Calu3 (cell line): ENCODE data around the gene CACNA1C. TPM values are rescaled to one million over a fixed set of nuclear protein-coding genes. Genes with fewer than 3 reads are reported as not detected.

Source experiments
- BruUV-seq: library from RNA; stranded (reverse); fragments of 400-500 nt; replicated peaks from 2 replicates; lab custom pipeline; 2021; lab: Mats Ljungman, UMichigan
- CTCF ChIA-PET: fragments of 300-600 bp; sonication (Branson Sonifier 250); formaldehyde crosslinking; loops from one replicate; lab custom pipeline; 2022; ENCODE audit warnings: antibody characterized with exemption; lab: Charles Lee
- DNase-seq: peaks from one replicate; pipeline ENCODE4 v3.0.0; 2022
- H3K27ac Mint-ChIP-seq: one replicate; pipeline ENCODE4 v1.8.0; 2022; ENCODE audit warnings: mixed read lengths; ENCODE audit not compliant: unreplicated experiment
- H3K27me3 Mint-ChIP-seq: one replicate; pipeline ENCODE4 v1.8.0; 2022; ENCODE audit warnings: mixed read lengths; ENCODE audit not compliant: unreplicated experiment
- H3K36me3 Mint-ChIP-seq: one replicate; pipeline ENCODE4 v1.8.0; 2022; ENCODE audit warnings: mild to moderate bottlenecking, moderate library complexity, mixed read lengths; ENCODE audit not compliant: insufficient read depth, unreplicated experiment
- H3K4me1 Mint-ChIP-seq: one replicate; pipeline ENCODE4 v1.8.0; 2022; ENCODE audit warnings: mild to moderate bottlenecking, low read depth, mixed read lengths; ENCODE audit not compliant: unreplicated experiment
- H3K4me3 Mint-ChIP-seq: one replicate; pipeline ENCODE4 v1.8.0; 2022; ENCODE audit warnings: mild to moderate bottlenecking, low read depth, moderate library complexity, mixed read lengths; ENCODE audit not compliant: unreplicated experiment
- H3K9me3 Mint-ChIP-seq: one replicate; pipeline ENCODE4 v1.8.0; 2022; ENCODE audit warnings: low read depth, mixed read lengths; ENCODE audit not compliant: unreplicated experiment
- intact Hi-C: fragments of 100-400 bp; cut with micrococcal nuclease; formaldehyde crosslinking; loops from one replicate; pipeline ENCODE4 v1.10.0; 2022; ENCODE audit not compliant: unreplicated experiment
- total RNA-seq: library from RNA; stranded (reverse); gene quantifications from 2 replicates; pipeline ENCODE4 v1.2.3, GENCODE V29; 2022
- TF ChIP-seq, protein P1 (sequence below): fragments of 200-600 bp; IDR thresholded peaks from one replicate; pipeline ENCODE4 v1.8.0; 2022; ENCODE audit warnings: antibody characterized with exemption; ENCODE audit not compliant: unreplicated experiment

CACNA1C gene
- total RNA-seq, 1 experiment from 2014 or later = not detected

DNA sequence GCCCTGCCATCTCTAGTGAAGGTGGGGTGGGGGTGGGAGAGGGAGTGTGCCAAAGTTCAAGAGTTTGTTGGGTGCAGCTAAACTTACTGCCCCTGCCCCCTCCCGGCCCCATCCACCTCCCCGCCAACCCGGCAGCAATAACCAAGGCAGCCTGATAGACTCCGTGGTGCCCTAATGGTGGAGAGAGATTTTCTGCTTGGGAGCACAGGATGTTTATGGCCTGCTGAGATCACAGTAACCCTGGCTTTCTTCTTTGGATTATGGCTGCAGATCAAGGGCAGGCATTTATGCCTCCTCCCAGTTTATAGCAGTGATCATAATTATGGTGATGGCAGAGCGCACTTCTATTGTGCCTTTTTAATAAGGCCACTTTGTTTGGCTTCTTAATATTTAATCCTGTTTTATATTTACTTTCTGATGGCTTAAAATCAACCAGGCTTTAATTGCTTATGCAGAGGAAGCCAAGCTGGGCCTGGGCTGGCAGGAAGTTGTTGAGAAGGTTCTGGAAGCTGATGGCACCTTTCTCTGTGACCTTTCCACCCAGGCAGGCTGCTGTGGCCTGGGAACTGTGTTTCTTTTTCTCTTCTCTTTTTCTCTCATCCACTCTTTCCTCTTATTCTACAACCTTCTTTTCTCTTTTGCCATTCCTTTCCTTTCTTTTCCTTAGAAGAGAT lies 485.2 kb downstream of the CACNA1C start:
- DNase-seq = no peak
- BruUV-seq = no TSS peak
- Mint-ChIP-seq H3K4me3 (no peak overlapping the region), H3K27me3 (peaks cover 24% of the 10 kb centered on the region), H3K4me1 (no peaks in the 10 kb centered on the region), H3K27ac (no peak overlapping the region), H3K36me3 (no peaks in the 10 kb centered on the region), H3K9me3 (no peaks in the 10 kb centered on the region)
- CTCF ChIA-PET = no interaction called here
- intact Hi-C loops = no loop called here
- TF ChIP-seq, protein P1, sequence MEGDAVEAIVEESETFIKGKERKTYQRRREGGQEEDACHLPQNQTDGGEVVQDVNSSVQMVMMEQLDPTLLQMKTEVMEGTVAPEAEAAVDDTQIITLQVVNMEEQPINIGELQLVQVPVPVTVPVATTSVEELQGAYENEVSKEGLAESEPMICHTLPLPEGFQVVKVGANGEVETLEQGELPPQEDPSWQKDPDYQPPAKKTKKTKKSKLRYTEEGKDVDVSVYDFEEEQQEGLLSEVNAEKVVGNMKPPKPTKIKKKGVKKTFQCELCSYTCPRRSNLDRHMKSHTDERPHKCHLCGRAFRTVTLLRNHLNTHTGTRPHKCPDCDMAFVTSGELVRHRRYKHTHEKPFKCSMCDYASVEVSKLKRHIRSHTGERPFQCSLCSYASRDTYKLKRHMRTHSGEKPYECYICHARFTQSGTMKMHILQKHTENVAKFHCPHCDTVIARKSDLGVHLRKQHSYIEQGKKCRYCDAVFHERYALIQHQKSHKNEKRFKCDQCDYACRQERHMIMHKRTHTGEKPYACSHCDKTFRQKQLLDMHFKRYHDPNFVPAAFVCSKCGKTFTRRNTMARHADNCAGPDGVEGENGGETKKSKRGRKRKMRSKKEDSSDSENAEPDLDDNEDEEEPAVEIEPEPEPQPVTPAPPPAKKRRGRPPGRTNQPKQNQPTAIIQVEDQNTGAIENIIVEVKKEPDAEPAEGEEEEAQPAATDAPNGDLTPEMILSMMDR = no peak

GRCh38 chr12:2539938-2540337 lies 487.2 kb downstream of the CACNA1C start:
- no peaks in the 10 kb centered on the region for H3K4me1 Mint-ChIP-seq
- H3K27ac Mint-ChIP-seq = no peak overlapping the region

GRCh38 chr12:2540535-2540941 lies 487.8 kb downstream of the CACNA1C start:
- no peak for DNase-seq
- CTCF ChIA-PET = no interaction called here
- Mint-ChIP-seq H3K36me3 (no peaks in the 10 kb centered on the region), H3K27ac (no peak overlapping the region), H3K4me1 (no peaks in the 10 kb centered on the region), H3K27me3 (no peaks in the 10 kb centered on the region), H3K4me3 (no peak overlapping the region), H3K9me3 (no peaks in the 10 kb centered on the region)
- intact Hi-C loops = no loop called here
- BruUV-seq = no TSS peak
- TF ChIP-seq, protein P1 = no peak

More at GRCh38 chr12:2539938-2540337, 487.2 kb downstream of the CACNA1C start:
- TF ChIP-seq, protein P1 = no peak
- Mint-ChIP-seq H3K36me3 (no peaks in the 10 kb centered on the region), H3K9me3 (no peaks in the 10 kb centered on the region), H3K4me3 (no peak overlapping the region), H3K27me3 (peaks cover 4% of the 10 kb centered on the region)
- CTCF ChIA-PET = no interaction called here
- DNase-seq = no peak
- BruUV-seq = no TSS peak
- intact Hi-C loops = no loop called here

DNA sequence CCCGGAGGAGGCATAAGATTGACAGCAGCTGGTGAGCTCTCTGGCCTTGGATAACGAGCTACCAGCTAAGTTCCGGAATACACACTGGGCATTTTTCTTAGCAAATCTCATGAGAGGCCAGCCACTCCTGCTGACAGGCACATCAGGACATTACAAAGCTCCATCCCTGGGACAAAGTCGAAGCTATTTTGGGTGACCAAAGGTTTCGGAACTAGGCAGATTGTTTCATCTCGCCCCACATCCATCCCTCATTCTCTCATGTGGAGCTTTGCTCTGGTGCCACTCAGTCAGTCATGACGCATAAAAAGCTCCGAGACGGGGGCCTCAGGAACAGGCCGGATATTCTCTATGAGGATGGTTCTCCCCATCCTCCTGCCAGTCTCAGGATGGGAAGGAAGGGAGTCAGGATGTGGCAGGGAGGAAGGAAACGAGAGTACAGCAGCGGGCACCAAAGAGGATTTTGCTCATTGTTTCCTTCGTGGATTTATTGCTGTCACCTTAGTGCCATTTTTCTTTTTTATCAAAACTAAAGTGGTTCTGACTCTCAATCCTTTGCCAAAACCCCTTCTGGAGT lies 488.9 kb downstream of the CACNA1C start:
- Mint-ChIP-seq H3K27me3 (no peaks in the 10 kb centered on the region), H3K4me1 (no peaks in the 10 kb centered on the region), H3K9me3 (no peaks in the 10 kb centered on the region), H3K36me3 (no peaks in the 10 kb centered on the region), H3K4me3 (no peak overlapping the region), H3K27ac (no peak overlapping the region)
- TF ChIP-seq, protein P1 = no peak
- no TSS peak for BruUV-seq
- DNase-seq = no peak
- intact Hi-C loops = no loop called here
- CTCF ChIA-PET = no interaction called here
